ENCODE data around the gene TMEM248.
A peak's percentile ranks its signal among the peaks of the same experiment; 100 is the strongest.
"Not testable (repeated sequence)": the region's sequence is repeated elsewhere in the genome, so short reads cannot be mapped to it uniquely, and the experiment has no call there.

Gene TMEM248

GRCh38 chr7:66995050-66995776 is 74.2 kb downstream of the TMEM248 start, which contains the start of gene SBDS:
SBDS (minus strand) TSS chr7:66995586; CDS start chr7:66995417, 169 bp downstream.
- FAIRE-seq, result peak; percentile 60
- peak; percentile 25 for TF ChIP-seq CTCF (IDR thresholded peaks at IDR 0.05; ENCODE audit: insufficient read depth, missing control alignments)
- DNase-seq (ENCODE audit: insufficient read length, low spot score), result not testable (repeated sequence)

GRCh38 chr7:66996444-66997191 is 75.6 kb downstream of the TMEM248 start, which contains the start of gene TYW1:
TYW1 (plus strand) TSS chr7:66996833; CDS start chr7:66996979, 146 bp downstream.
- DNase-seq (ENCODE audit: insufficient read length, low spot score); FAIRE-seq: not testable (repeated sequence)

DNA sequence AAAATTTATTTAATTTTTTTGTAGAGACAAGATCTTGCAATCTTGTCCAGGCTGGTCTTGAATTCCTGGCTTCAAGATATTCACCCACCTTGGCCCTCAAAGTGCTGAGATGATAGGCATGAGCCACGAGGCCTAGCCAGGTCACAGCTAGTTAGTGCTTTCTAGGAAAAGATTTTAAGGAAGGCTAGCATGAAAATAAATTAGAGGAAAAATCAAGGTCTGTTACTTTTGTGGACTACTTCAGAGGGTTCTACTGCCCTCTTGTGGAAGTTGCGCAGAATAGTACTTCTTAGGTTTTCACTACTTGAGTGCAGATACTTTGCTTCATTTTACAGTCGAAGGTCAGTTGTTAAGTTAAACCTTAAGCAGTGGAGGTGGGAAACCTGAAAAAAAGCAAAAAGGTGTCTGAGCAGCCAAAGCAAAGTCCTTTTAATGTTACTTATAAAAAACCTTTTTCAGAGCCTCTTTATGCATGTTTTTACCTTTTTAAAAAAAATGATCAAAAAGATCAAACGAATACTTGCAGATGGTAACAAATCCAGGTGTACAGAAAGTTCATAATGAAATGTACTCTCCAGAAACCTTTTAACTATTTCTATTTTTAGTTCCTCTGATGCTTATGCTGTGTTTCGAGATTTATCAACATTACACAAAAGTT is 79.7 kb downstream of the TMEM248 start:
- peak; percentile 83 for FAIRE-seq

GRCh38 chr7:67004145-67004544 is 83.1 kb downstream of the TMEM248 start:
- FAIRE-seq; DNase-seq (ENCODE audit: insufficient read length, low spot score): not testable (repeated sequence)

More for the DNA sequence above, 79.7 kb downstream of the TMEM248 start:
- DNase-seq (ENCODE audit: insufficient read length, low spot score), result not testable (repeated sequence)
- TF ChIP-seq CTCF (IDR thresholded peaks at IDR 0.05; ENCODE audit: insufficient read depth, missing control alignments), result peak; percentile 33

- TF ChIP-seq CTCF (IDR thresholded peaks at IDR 0.05; ENCODE audit: insufficient read depth, missing control alignments), result no peak
- FAIRE-seq (no peak), DNase-seq (ENCODE audit: insufficient read length, low spot score) (no peak)
These were observed 85.9 kb downstream of the TMEM248 start for GRCh38 chr7:67006965-67007364.
